Epithelial cell of proximal tubule (primary cell): ENCODE results near the gene QSER1. TPM values are rescaled to one million over a fixed set of nuclear protein-coding genes. Genes with fewer than 3 reads are reported as not detected.
"Not testable (repeated sequence)": the region's sequence is repeated elsewhere in the genome, so short reads cannot be mapped to it uniquely, and the experiment has no call there.

Experiments used
- DNase-seq: peaks from one replicate; pipeline ENCODE4 v3.0.0-alpha.2; 2011; ENCODE audit warnings: low read depth
- H3K4me3 ChIP-seq: 2 replicates; pipeline ENCODE4 v1.5.1; 2011; ENCODE audit warnings: low read depth, mild to moderate bottlenecking, low read length
- total RNA-seq: library from RNA; depleted of rRNA; stranded (reverse); fragments of >200 nt; gene quantifications from 2 replicates; pipeline ENCODE4 v1.2.3, GENCODE V29; 2015
- TF ChIP-seq, protein P1 (sequence below): conservative IDR thresholded peaks from 2 replicates; pipeline ENCODE4 v1.5.1; 2012; ENCODE audit warnings: low read depth, mild to moderate bottlenecking, low read length

The QSER1 gene
- total RNA-seq, 1 donor from 2014 or later: 18.6 TPM

DNA sequence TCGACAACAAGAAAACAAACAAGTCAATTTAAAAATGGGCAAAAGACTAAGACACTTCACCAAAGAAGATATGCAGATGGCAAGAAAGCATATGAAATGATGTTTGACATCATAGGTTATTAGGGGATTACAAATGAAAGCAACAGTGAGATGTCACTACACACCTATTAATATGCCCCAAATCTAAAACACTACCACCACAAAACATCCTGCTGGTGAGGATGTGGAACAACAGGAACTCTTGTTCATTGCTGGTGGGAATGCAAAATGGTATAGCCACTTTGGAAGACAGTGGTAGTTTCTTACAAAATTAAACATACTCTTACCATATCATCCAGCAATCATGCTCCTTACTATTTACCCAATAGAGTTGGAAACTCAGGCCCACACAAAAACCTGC, 33.9 kb upstream of the QSER1 start:
- TF ChIP-seq, protein P1, sequence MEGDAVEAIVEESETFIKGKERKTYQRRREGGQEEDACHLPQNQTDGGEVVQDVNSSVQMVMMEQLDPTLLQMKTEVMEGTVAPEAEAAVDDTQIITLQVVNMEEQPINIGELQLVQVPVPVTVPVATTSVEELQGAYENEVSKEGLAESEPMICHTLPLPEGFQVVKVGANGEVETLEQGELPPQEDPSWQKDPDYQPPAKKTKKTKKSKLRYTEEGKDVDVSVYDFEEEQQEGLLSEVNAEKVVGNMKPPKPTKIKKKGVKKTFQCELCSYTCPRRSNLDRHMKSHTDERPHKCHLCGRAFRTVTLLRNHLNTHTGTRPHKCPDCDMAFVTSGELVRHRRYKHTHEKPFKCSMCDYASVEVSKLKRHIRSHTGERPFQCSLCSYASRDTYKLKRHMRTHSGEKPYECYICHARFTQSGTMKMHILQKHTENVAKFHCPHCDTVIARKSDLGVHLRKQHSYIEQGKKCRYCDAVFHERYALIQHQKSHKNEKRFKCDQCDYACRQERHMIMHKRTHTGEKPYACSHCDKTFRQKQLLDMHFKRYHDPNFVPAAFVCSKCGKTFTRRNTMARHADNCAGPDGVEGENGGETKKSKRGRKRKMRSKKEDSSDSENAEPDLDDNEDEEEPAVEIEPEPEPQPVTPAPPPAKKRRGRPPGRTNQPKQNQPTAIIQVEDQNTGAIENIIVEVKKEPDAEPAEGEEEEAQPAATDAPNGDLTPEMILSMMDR: peak; percentile 31
- no peak for DNase-seq
- no peak overlapping the region for H3K4me3 ChIP-seq

DNA sequence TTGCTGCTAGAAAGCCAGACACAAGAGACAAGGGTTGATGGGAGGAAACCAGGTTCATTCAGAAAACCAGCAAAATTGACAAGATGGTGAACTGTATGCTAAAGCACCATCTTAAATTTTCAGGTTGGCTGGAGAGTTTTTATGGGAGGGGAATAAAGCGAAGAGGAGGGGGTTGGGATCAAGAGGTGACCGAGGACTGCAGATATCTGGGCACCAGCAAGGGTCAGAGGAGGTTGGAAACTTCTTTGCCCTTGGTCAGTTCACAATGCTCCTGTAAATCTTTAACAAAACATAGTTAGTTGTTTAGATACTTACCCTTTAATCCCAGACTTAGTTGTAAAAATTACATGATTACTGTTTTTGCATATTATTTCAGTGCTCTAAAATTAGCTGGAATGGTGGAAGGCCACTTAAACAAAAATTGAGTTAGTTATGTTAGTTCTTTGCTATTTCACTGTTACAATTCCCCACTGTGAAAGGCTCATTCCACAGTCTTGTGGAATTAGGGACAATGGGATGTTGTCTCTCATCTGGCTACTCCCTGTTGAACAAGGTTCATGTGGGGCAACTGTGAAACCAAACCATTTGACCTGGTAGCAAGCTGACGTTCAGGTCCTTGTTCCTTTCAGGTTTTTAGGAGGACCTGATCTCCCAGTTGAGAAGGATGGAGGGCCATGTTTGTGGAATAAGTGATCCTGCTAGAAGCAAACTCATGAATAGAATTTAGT, 30.6 kb upstream of the QSER1 start:
- DNase-seq: no peak
- no peak overlapping the region for H3K4me3 ChIP-seq
- TF ChIP-seq, protein P1: no peak

DNA sequence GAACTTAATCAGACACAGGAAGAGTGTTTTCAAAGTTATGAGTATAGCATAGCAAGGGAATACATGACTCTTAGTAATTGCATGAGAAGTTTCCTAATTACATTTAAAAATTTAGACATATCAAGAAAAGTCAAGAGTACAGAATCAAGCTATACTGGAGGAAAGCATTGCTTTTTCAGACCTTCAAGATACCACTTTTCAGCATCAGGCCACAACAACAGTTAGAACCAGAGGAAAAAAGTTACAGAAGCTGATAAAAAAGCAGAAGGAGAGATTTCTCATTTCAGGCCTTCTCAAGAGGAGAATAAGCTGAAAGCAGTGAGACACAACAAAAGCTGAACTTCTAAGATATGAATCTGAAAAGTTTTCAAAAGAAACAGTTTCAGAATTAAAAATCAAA, 28.1 kb upstream of the QSER1 start:
- DNase-seq: no peak
- TF ChIP-seq, protein P1: no peak
- H3K4me3 ChIP-seq: no peak overlapping the region

- H3K4me3 ChIP-seq, DNase-seq: not testable (repeated sequence)
These were observed 23.9 kb upstream of the QSER1 start for GRCh38 chr11:32868752-32869151.

GRCh38 chr11:32870676-32871075, 21.9 kb upstream of the QSER1 start:
- DNase-seq: no peak
- H3K4me3 ChIP-seq: no peak overlapping the region
- TF ChIP-seq, protein P1: peak; percentile 28

DNA sequence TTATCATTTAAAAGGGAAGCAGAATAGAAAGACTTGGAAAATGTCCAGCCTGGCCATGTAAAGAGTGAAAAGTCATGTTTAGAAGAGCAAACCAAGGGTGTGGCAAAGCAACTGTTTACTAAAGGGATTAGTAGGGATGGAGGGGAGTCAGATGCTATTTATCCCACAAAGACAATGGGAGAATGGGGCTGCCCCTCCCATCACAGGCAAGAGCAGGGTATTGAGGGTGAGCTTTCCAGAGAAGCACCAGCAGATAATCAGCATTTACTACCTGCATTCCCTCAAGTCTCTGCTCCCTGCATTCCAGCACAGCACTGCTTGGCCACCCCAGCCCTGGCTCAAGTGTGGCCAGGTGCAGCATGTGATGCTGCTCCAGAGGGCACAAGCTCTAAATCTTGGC, 18.5 kb upstream of the QSER1 start:
- TF ChIP-seq, protein P1: no peak

DNA sequence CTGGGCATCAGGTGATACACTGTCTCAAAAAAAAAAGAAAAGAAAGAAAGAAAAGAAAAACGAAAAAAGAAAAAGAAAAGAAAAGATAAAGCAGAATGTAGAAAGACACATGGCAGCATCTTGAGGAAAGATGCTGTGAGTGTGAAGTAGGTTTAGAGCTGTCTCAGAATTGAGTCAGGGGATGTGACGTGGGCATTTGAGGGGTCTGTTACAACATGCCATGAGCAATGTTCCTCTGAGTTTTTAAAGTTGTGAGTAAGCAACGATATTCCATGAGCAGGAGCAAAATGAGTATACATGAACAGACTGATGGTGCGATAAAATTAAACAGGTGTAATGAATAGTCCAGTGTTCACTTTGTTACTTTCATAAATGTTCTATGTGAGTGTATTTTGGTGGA, 11.3 kb upstream of the QSER1 start:
- DNase-seq: no peak

More for the DNA sequence above, 18.5 kb upstream of the QSER1 start:
- DNase-seq: no peak
- H3K4me3 ChIP-seq: no peak overlapping the region

More for the DNA sequence above, 11.3 kb upstream of the QSER1 start:
- TF ChIP-seq, protein P1: no peak
- no peak overlapping the region for H3K4me3 ChIP-seq
